ENCODE data around the gene FGGY.

FGGY gene

GRCh38 chr1:59686574-59686973, 389.7 kb downstream of the FGGY start:
- no peak overlapping the region for H3K4me3 ChIP-seq (ENCODE audit: low read length)
- TF ChIP-seq CTCF (conservative IDR thresholded peaks at IDR 0.05; ENCODE audit: low read length): no peak
- no peak for DNase-seq (ENCODE audit: low read depth)

GRCh38 chr1:59687081-59687480, 390.2 kb downstream of the FGGY start:
- no peak for TF ChIP-seq CTCF (conservative IDR thresholded peaks at IDR 0.05; ENCODE audit: low read length)
- no peak overlapping the region for H3K4me3 ChIP-seq (ENCODE audit: low read length)
- DNase-seq (ENCODE audit: low read depth): no peak

- no peak overlapping the region for H3K4me3 ChIP-seq (ENCODE audit: low read length)
- DNase-seq (ENCODE audit: low read depth): no peak
- no peak for TF ChIP-seq CTCF (conservative IDR thresholded peaks at IDR 0.05; ENCODE audit: low read length)
Observed at GRCh38 chr1:59688976-59689375, 392.1 kb downstream of the FGGY start.

GRCh38 chr1:59689730-59690129, 392.8 kb downstream of the FGGY start:
- no peak for DNase-seq (ENCODE audit: low read depth)
- no peak for TF ChIP-seq CTCF (conservative IDR thresholded peaks at IDR 0.05; ENCODE audit: low read length)
- H3K4me3 ChIP-seq (ENCODE audit: low read length): no peak overlapping the region

- no peak overlapping the region for H3K4me3 ChIP-seq (ENCODE audit: low read length)
- no peak for TF ChIP-seq CTCF (conservative IDR thresholded peaks at IDR 0.05; ENCODE audit: low read length)
- DNase-seq (ENCODE audit: low read depth): no peak
Observed at GRCh38 chr1:59690171-59690930, 393.5 kb downstream of the FGGY start.

GRCh38 chr1:59691261-59691660, 394.4 kb downstream of the FGGY start:
- DNase-seq (ENCODE audit: low read depth): peak; percentile 24
- TF ChIP-seq CTCF (conservative IDR thresholded peaks at IDR 0.05; ENCODE audit: low read length): no peak
- no peak overlapping the region for H3K4me3 ChIP-seq (ENCODE audit: low read length)

- no peak for TF ChIP-seq CTCF (conservative IDR thresholded peaks at IDR 0.05; ENCODE audit: low read length)
- H3K4me3 ChIP-seq (ENCODE audit: low read length): no peak overlapping the region
- peak; percentile 98 for DNase-seq (ENCODE audit: low read depth)
Observed at GRCh38 chr1:59692591-59692990, 395.7 kb downstream of the FGGY start.

Measured in AG10803 (cell line).